Gastroesophageal sphincter (tissue), 3 donors: ENCODE results near the gene GPR35.

Experiments used
- EP300 ChIP-seq: sonication (generic); formaldehyde crosslinking; IDR thresholded peaks from one replicate; pipeline ENCODE4 v1.6.1; 2017; ENCODE audit warnings: antibody characterized with exemption, mild to moderate bottlenecking
- POLR2A ChIP-seq, 2 donors: fragments of 450-650 bp; IDR thresholded peaks; one replicate each; pipeline ENCODE4 v1.6.1; 2017; ENCODE audit warnings: antibody characterized with exemption in 2 of 2, mild to moderate bottlenecking in 2 of 2, moderate library complexity in 1 of 2
- POLR2AphosphoS5 ChIP-seq: sonication (generic); formaldehyde crosslinking; IDR thresholded peaks from one replicate; pipeline ENCODE4 v1.6.1; 2017; ENCODE audit warnings: antibody characterized with exemption
- TF ChIP-seq, protein P1 (sequence below), 4 experiments: fragments of 200-600 bp in 2 of 4; fragments of 450-650 bp in 2 of 4; sonication (generic) in 1 of 4; IDR thresholded peaks; one replicate each; pipeline ENCODE4 v1.5.1; 2017 to 2019; ENCODE audit warnings: antibody characterized with exemption in 4 of 4, mild to moderate bottlenecking in 2 of 4, moderate library complexity in 2 of 4

DNA sequence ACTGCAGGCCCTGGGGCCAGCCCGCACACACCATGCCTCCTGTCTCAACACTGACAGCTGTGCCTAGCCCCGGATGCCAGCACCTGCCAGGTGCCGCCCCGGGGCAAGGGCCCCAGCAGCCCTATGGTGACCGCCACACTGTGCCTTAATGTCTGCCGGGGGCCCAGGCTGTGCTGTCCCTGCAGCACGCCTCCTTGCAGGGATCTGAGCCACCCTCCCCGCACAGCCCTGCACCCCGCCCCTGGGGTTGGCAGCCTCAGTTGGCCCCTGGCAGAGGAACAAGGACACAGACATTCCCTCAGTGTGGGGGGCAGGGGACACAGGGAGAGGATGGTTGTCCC lies 47.2 kb upstream of the GPR35 start:
- TF ChIP-seq, protein P1, sequence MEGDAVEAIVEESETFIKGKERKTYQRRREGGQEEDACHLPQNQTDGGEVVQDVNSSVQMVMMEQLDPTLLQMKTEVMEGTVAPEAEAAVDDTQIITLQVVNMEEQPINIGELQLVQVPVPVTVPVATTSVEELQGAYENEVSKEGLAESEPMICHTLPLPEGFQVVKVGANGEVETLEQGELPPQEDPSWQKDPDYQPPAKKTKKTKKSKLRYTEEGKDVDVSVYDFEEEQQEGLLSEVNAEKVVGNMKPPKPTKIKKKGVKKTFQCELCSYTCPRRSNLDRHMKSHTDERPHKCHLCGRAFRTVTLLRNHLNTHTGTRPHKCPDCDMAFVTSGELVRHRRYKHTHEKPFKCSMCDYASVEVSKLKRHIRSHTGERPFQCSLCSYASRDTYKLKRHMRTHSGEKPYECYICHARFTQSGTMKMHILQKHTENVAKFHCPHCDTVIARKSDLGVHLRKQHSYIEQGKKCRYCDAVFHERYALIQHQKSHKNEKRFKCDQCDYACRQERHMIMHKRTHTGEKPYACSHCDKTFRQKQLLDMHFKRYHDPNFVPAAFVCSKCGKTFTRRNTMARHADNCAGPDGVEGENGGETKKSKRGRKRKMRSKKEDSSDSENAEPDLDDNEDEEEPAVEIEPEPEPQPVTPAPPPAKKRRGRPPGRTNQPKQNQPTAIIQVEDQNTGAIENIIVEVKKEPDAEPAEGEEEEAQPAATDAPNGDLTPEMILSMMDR (IDR thresholded peaks at IDR 0.05), result no peak
- TF ChIP-seq EP300 (no peak), POLR2AphosphoS5 (no peak), POLR2A (IDR thresholded peaks at IDR 0.05) (no peak)
